Endothelial cell of umbilical vein (primary cell): Measurements from ENCODE around the gene ACBD7.

Experiments
- CTCF ChIP-seq, 2 donors: IDR thresholded peaks; 1 replicate in 1 of 2; 2 replicates in 1 of 2; pipeline ENCODE4 v1.5.1; 2011; ENCODE audit warnings: low read length in 2 of 2, mild to moderate bottlenecking in 2 of 2, moderate library complexity in 2 of 2, control low read depth in 1 of 2, inconsistent platforms in 1 of 2, low read depth in 1 of 2; ENCODE audit not compliant: insufficient read depth in 1 of 2; ENCODE audit errors: extremely low read depth in 1 of 2
- EZH2 ChIP-seq: IDR thresholded peaks from 2 replicates; pipeline ENCODE4 v1.6.1; 2012; ENCODE audit warnings: borderline replicate concordance, low read depth, mild to moderate bottlenecking, moderate library complexity, low read length, inconsistent platforms; ENCODE audit not compliant: severe bottlenecking
- FOS ChIP-seq: IDR thresholded peaks from 2 replicates; pipeline ENCODE4 v1.6.1; 2011; ENCODE audit warnings: mild to moderate bottlenecking, low read length, moderate library complexity, borderline replicate concordance; ENCODE audit not compliant: insufficient read depth
- GATA2 ChIP-seq: IDR thresholded peaks from 2 replicates; pipeline ENCODE4 v1.7.0; 2011; ENCODE audit warnings: low read depth, mild to moderate bottlenecking, moderate library complexity, mixed read lengths, low read length; ENCODE audit not compliant: insufficient read length, insufficient read depth
- JUN ChIP-seq: IDR thresholded peaks from 2 replicates; pipeline ENCODE4 v1.6.1; 2011; ENCODE audit warnings: borderline replicate concordance, low read depth; ENCODE audit not compliant: insufficient read length, insufficient read depth
- MAX ChIP-seq: IDR thresholded peaks from 2 replicates; pipeline ENCODE4 v1.6.1; 2011; ENCODE audit not compliant: insufficient read depth, insufficient read length
- MYC ChIP-seq: IDR thresholded peaks from one replicate; pipeline ENCODE4 v1.6.1; 2011; ENCODE audit warnings: mild to moderate bottlenecking, low read depth, low read length
- POLR2A ChIP-seq: IDR thresholded peaks from 2 replicates; pipeline ENCODE4 v1.6.1; 2012; ENCODE audit warnings: low read depth, mild to moderate bottlenecking, control low read depth, low read length
- POLR2AphosphoS5 ChIP-seq: IDR thresholded peaks from 2 replicates; pipeline ENCODE4 v1.6.1; 2012; ENCODE audit warnings: low read depth, mild to moderate bottlenecking, control low read depth, low read length, moderate library complexity; ENCODE audit not compliant: insufficient read depth

GRCh38 chr10:15096661-15097010 is 8.1 kb upstream of the ACBD7 start:
- TF ChIP-seq POLR2A: no peak
- TF ChIP-seq CTCF (IDR thresholded peaks at IDR 0.05; ENCODE audit: extremely low read depth in 1 of 2, insufficient read depth in 1 of 2, low read depth in 1 of 2, low read length in 2 of 2): no peak
- no peak for TF ChIP-seq EZH2
- TF ChIP-seq POLR2AphosphoS5: no peak
- no peak for TF ChIP-seq MAX
- TF ChIP-seq GATA2: no peak
- no peak for TF ChIP-seq JUN
- TF ChIP-seq FOS: no peak
- TF ChIP-seq MYC: no peak
